H9 (cell line): ENCODE data around the gene CD46. TPM values are rescaled to one million over a fixed set of nuclear protein-coding genes. Genes with fewer than 3 reads are reported as not detected.

Experiments
- DNase-seq: peaks from one replicate; pipeline ENCODE4 v3.0.0-alpha.2; 2017
- H2AFZ ChIP-seq: one replicate; pipeline ENCODE4 v1.6.1; 2013; ENCODE audit warnings: mild to moderate bottlenecking, low read length, control low read depth, moderate library complexity
- H2AK5ac ChIP-seq: 2 replicates; pipeline ENCODE4 v1.6.1; 2013; ENCODE audit warnings: low read length, control low read depth, mixed read lengths; ENCODE audit not compliant: insufficient read length
- H2BK120ac ChIP-seq: one replicate; pipeline ENCODE4 v1.6.1; 2013; ENCODE audit warnings: low read depth, mild to moderate bottlenecking, low read length, control low read depth, inconsistent platforms; ENCODE audit not compliant: poor library complexity, severe bottlenecking
- H2BK12ac ChIP-seq: 2 replicates; pipeline ENCODE4 v1.6.1; 2013; ENCODE audit warnings: low read length, control low read depth, mixed read lengths, low read depth; ENCODE audit not compliant: insufficient read length
- H2BK15ac ChIP-seq: 2 replicates; pipeline ENCODE4 v1.6.1; 2013; ENCODE audit warnings: low read depth, low read length, control low read depth
- H2BK20ac ChIP-seq: one replicate; pipeline ENCODE4 v1.6.1; 2013; ENCODE audit warnings: low read depth, mild to moderate bottlenecking, low read length, control low read depth, inconsistent platforms; ENCODE audit not compliant: poor library complexity, severe bottlenecking
- H2BK5ac ChIP-seq: 2 replicates; pipeline ENCODE4 v1.6.1; 2013; ENCODE audit warnings: low read length, control low read depth, mixed read lengths; ENCODE audit not compliant: insufficient read length
- H3K14ac ChIP-seq: 2 replicates; pipeline ENCODE4 v1.6.1; 2013; ENCODE audit warnings: low read length, control low read depth; ENCODE audit not compliant: insufficient read depth
- H3K18ac ChIP-seq: 2 replicates; pipeline ENCODE4 v1.6.1; 2013; ENCODE audit warnings: low read depth, mild to moderate bottlenecking, mixed read lengths, low read length, control low read depth; ENCODE audit not compliant: insufficient read length
- H3K23ac ChIP-seq: 2 replicates; pipeline ENCODE4 v1.6.1; 2013; ENCODE audit warnings: low read length, control low read depth, mixed read lengths, low read depth; ENCODE audit not compliant: insufficient read length
- H3K23me2 ChIP-seq: 2 replicates; pipeline ENCODE4 v1.6.1; 2013; ENCODE audit warnings: low read depth, mild to moderate bottlenecking, mixed read lengths, low read length, control low read depth; ENCODE audit not compliant: insufficient read length, poor library complexity, severe bottlenecking
- H3K27ac ChIP-seq: 2 replicates; pipeline ENCODE4 v1.5.1; 2013; ENCODE audit warnings: low read length, control low read depth, mixed read lengths, low read depth; ENCODE audit not compliant: insufficient read length
- H3K27me3 ChIP-seq: 2 replicates; pipeline ENCODE4 v1.6.1; 2013; ENCODE audit warnings: low read length, control low read depth, inconsistent platforms; ENCODE audit not compliant: insufficient read depth
- H3K4ac ChIP-seq: 2 replicates; pipeline ENCODE4 v1.6.1; 2013; ENCODE audit warnings: low read depth, mild to moderate bottlenecking, control low read depth, inconsistent platforms, low read length, moderate library complexity
- H3K4me1 ChIP-seq: 2 replicates; pipeline ENCODE4 v1.6.1; 2013; ENCODE audit warnings: low read length, control low read depth, inconsistent platforms; ENCODE audit not compliant: insufficient read depth
- H3K4me2 ChIP-seq: 2 replicates; pipeline ENCODE4 v1.6.1; 2013; ENCODE audit warnings: low read length, control low read depth, mixed read lengths; ENCODE audit not compliant: insufficient read length, insufficient read depth
- H3K56ac ChIP-seq: 2 replicates; pipeline ENCODE4 v1.6.1; 2013; ENCODE audit warnings: low read depth, mild to moderate bottlenecking, mixed read lengths, low read length, control low read depth; ENCODE audit not compliant: insufficient read length
- H3K79me1 ChIP-seq: 2 replicates; pipeline ENCODE4 v1.6.1; 2013; ENCODE audit warnings: low read depth, mild to moderate bottlenecking, moderate library complexity, low read length, control low read depth, inconsistent platforms; ENCODE audit not compliant: insufficient read depth, poor library complexity, severe bottlenecking
- H3K79me2 ChIP-seq: 2 replicates; pipeline ENCODE4 v1.6.1; 2013; ENCODE audit warnings: low read length, control low read depth, inconsistent platforms; ENCODE audit not compliant: insufficient read depth
- H3K9ac ChIP-seq: 2 replicates; pipeline ENCODE4 v1.6.1; 2013; ENCODE audit warnings: low read length, control low read depth, mixed read lengths; ENCODE audit not compliant: insufficient read length; ENCODE audit errors: extremely low read depth
- H3K9me3 ChIP-seq: one replicate; pipeline ENCODE4 v1.6.1; 2013; ENCODE audit warnings: low read depth, low read length, inconsistent platforms; ENCODE audit not compliant: control insufficient read depth
- H3T11ph ChIP-seq: one replicate; pipeline ENCODE4 v1.6.1; 2013; ENCODE audit warnings: mild to moderate bottlenecking, low read length, control low read depth, inconsistent platforms
- H4K20me1 ChIP-seq: one replicate; pipeline ENCODE4 v1.6.1; 2013; ENCODE audit not compliant: control insufficient read depth, insufficient read length, insufficient read depth
- H4K5ac ChIP-seq: 2 replicates; pipeline ENCODE4 v1.6.1; 2013; ENCODE audit warnings: low read depth, mild to moderate bottlenecking, mixed read lengths, low read length, control low read depth; ENCODE audit not compliant: insufficient read length
- H4K8ac ChIP-seq: replicated peaks from 2 replicates; pipeline ENCODE4 v1.6.1; 2013; ENCODE audit warnings: low read length, control low read depth, mixed read lengths, low read depth; ENCODE audit not compliant: insufficient read length
- H4K91ac ChIP-seq: 2 replicates; pipeline ENCODE4 v1.6.1; 2013; ENCODE audit warnings: low read depth, mild to moderate bottlenecking, moderate library complexity, mixed read lengths, low read length, control low read depth; ENCODE audit not compliant: insufficient read length
- H3K27ac Mint-ChIP-seq, 3 experiments: 2 replicates in 2 of 3; 3 replicates in 1 of 3; pipeline ENCODE4 v1.8.0; 2020 to 2021; ENCODE audit warnings: mixed read lengths in 3 of 3, mild to moderate bottlenecking in 1 of 3, moderate library complexity in 1 of 3
- H3K27me3 Mint-ChIP-seq: 2 replicates; pipeline ENCODE4 v1.8.0; 2021; ENCODE audit warnings: low read depth, mild to moderate bottlenecking, moderate library complexity, mixed read lengths
- H3K36me3 Mint-ChIP-seq, 3 experiments: 2 replicates in 2 of 3; 3 replicates in 1 of 3; pipeline ENCODE4 v1.8.0; 2020 to 2021; ENCODE audit warnings: low read depth in 3 of 3, mixed read lengths in 3 of 3; ENCODE audit not compliant: insufficient read depth in 1 of 3
- H3K4me1 Mint-ChIP-seq, 2 experiments: 2 replicates each; pipeline ENCODE4 v1.8.0; 2020; ENCODE audit warnings: mixed read lengths in 2 of 2
- H3K4me3 Mint-ChIP-seq, 2 experiments: 2 replicates in 1 of 2; 3 replicates in 1 of 2; pipeline ENCODE4 v1.8.0; 2020 to 2021; ENCODE audit warnings: mild to moderate bottlenecking in 2 of 2, mixed read lengths in 2 of 2, moderate library complexity in 1 of 2
- H3K9me3 Mint-ChIP-seq, 2 experiments: 2 replicates in 1 of 2; 3 replicates in 1 of 2; pipeline ENCODE4 v1.8.0; 2020; ENCODE audit warnings: mild to moderate bottlenecking in 2 of 2, mixed read lengths in 2 of 2, moderate library complexity in 1 of 2
- WGBS: extraction: QIAGEN DNeasy Blood & Tissue Kit; methylation state at CpG from one replicate; pipeline ENCODE4 v1.1.7; 2013; ENCODE audit warnings: missing lambda C conversion rate, low lambda C conversion rate, mixed read lengths; ENCODE audit not compliant: insufficient read length; ENCODE audit errors: extremely low coverage; 5-methylcytosine and 5-hydroxymethylcytosine counted together
- total RNA-seq: library from RNA; stranded (reverse); gene quantifications from 2 replicates; pipeline ENCODE4 v1.2.1, GENCODE V29; 2021
- TF ChIP-seq, protein P1 (sequence below): fragments of 200-600 bp; sonication (generic); conservative IDR thresholded peaks from 3 replicates; pipeline ENCODE4 v1.8.0; 2021; ENCODE audit warnings: antibody characterized with exemption, mild to moderate bottlenecking

The CD46 gene
- total RNA-seq, 1 experiment from 2014 or later = 89.2 TPM

DNA sequence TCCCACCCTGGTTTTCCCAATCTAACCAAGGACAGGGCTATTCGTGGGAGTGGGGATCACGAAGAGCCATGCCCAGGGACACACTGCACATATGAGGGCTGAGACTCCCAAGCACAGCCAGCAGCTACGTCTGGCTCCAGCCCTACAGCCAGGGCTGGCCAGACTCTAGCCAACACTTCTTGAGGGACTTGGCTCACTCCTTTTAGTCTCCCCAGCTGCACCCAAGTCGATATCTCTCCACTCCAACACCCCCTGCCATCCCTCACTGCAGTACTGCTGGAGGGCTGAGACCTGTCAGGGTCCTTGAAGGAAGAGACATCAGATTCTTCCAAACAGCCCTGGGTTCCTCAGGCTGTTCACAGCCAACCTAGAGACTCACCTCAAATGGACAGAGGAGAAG is 62.6 kb downstream of the CD46 start:
- Histone ChIP-seq H2BK5ac (no peak overlapping the region), H3K4ac (no peak overlapping the region), H2BK20ac (no peak overlapping the region), H3K14ac (no peak overlapping the region; the same call in 1 of the 2 replicates), H3K4me1 (no peaks in the 10 kb centered on the region), H3K27ac (no peak overlapping the region), H2BK12ac (no peak overlapping the region), H4K91ac (no peak overlapping the region), H3K18ac (no peak overlapping the region), H3T11ph (no peak overlapping the region), H4K5ac (no peak overlapping the region), H3K4me2 (no peak overlapping the region), H2AFZ (no peak overlapping the region), H3K79me2 (no peaks in the 10 kb centered on the region), H2BK120ac (no peak overlapping the region), H2BK15ac (no peak overlapping the region), H3K27me3 (no peaks in the 10 kb centered on the region), H4K8ac (no peak overlapping the region), H3K56ac (no peak overlapping the region), H3K9ac (no peak overlapping the region), H4K20me1 (no peaks in the 10 kb centered on the region), H2AK5ac (no peak overlapping the region), H3K23me2 (no peaks in the 10 kb centered on the region), H3K9me3 (no peaks in the 10 kb centered on the region), H3K79me1 (no peaks in the 10 kb centered on the region), H3K23ac (no peak overlapping the region)
- Mint-ChIP-seq H3K4me3 (no peak overlapping the region), H3K27ac (0 out of 7 replicates have a peak overlapping the region, but pooled peaks of 1 of the 3 experiments have one; percentile 49), H3K36me3 (peaks cover 0 to 4% (median 3%) of the 10 kb centered on the region in 3 experiments; a peak in 4 of 7 replicates), H3K27me3 (no peaks in the 10 kb centered on the region), H3K4me1 (peaks cover 8 to 15% of the 10 kb centered on the region in 2 experiments), H3K9me3 (no peaks in the 10 kb centered on the region; a peak in 1 of 5 replicates)
- no peak for DNase-seq
- TF ChIP-seq, protein P1, sequence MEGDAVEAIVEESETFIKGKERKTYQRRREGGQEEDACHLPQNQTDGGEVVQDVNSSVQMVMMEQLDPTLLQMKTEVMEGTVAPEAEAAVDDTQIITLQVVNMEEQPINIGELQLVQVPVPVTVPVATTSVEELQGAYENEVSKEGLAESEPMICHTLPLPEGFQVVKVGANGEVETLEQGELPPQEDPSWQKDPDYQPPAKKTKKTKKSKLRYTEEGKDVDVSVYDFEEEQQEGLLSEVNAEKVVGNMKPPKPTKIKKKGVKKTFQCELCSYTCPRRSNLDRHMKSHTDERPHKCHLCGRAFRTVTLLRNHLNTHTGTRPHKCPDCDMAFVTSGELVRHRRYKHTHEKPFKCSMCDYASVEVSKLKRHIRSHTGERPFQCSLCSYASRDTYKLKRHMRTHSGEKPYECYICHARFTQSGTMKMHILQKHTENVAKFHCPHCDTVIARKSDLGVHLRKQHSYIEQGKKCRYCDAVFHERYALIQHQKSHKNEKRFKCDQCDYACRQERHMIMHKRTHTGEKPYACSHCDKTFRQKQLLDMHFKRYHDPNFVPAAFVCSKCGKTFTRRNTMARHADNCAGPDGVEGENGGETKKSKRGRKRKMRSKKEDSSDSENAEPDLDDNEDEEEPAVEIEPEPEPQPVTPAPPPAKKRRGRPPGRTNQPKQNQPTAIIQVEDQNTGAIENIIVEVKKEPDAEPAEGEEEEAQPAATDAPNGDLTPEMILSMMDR = no peak
- WGBS = no CpG with 5 or more reads among the region's 4 CpGs
